SKM-1 (cell line): ENCODE data around the gene COL27A1.

Experiments used
- DNase-seq: peaks from one replicate; lab custom pipeline; 2025; ENCODE audit not compliant: unreplicated experiment; lab: John Stamatoyannopoulos, UW

The COL27A1 gene

DNA sequence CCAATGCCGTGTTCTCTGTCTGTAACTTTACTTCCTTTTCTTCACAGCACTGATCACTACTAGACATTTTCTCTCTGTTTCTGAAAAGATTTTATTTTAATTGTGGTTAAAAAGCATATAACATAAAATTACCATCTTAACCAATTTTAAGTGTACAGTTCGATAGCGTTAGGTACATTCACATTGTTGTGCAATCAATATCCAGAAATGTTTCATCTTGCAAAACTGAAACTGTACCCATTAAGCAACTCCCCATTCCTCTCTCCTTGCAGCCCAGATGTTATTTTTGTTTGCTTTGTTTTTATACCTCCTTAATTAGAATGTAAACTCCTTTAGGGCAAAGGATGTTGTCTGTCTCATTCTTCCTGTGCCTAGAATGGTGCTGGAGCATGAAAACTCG lies 47.5 kb downstream of the COL27A1 start:
- no peak for DNase-seq

GRCh38 chr9:114203410-114204140 lies 48.2 kb downstream of the COL27A1 start:
- no peak for DNase-seq

- DNase-seq = no peak
Observed at GRCh38 chr9:114204265-114204664, 48.9 kb downstream of the COL27A1 start.

DNA sequence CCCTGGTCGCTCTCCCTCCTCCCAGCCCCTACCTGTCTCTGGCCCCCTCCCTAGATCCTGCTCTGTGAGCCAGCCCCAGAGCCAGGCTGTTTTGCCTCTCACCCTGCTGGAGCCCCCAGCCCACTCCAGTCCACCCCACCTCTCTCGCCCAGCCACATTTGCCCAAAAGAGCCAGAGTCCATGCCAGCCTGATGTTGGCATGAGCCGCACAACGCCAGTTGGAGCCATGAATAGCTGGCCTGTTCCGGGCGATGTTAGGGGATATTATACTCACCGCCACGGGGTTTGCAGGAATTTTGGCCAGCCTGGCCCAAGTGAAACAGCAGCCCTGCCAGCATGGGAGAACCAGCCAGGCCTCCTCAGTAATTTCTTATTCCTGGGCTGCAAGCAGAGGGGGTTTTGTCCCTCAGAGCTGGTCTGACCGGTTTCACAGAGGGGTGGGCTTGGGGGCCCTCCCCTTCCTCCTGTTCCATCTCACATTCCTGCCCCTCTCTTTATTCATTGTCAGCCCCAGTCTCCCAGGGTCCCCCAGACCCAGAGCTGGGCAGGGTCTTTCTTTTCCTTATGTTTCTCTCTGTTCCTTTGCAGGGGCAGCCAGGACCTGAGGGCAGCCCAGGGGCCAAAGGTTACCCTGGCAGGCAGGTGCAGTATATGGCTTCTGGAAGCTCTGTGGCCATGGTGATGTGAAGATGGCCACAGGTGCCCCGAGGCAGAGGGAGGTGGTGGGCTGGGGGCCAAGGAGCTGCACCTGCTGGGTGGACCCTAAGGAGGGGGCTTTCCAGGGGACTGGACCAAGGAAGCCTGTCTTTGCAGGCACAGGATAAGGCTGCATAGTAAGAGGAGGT lies 50.1 kb downstream of the COL27A1 start:
- no peak for DNase-seq

DNA sequence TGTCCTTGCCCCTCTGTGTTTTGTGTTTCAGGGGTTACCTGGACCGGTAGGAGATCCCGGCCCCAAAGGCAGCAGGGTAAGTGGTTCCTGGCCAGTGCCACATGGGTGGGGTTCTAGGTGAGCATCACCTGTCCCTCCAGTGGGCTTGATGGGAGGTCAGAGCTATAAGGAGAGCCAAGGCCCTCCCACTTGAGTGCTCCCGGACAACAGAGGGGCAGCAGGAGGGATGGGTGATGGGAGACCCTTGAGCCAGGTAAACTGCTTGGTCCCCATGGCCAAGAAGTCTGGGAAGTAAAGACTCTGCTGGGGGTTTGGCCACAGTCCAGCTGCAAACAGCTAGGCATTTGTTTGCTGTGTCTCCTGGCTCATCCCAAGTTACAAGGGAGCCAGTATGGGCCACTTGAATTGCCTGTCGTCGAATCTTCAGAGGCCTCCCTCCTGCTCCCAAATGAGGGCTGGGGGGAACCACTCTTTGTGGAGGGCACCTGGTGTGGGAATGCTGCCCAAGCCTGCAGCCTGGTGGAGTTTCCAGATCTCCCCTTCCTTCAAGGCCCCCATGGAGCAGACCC lies 51.0 kb downstream of the COL27A1 start:
- DNase-seq = no peak

DNA sequence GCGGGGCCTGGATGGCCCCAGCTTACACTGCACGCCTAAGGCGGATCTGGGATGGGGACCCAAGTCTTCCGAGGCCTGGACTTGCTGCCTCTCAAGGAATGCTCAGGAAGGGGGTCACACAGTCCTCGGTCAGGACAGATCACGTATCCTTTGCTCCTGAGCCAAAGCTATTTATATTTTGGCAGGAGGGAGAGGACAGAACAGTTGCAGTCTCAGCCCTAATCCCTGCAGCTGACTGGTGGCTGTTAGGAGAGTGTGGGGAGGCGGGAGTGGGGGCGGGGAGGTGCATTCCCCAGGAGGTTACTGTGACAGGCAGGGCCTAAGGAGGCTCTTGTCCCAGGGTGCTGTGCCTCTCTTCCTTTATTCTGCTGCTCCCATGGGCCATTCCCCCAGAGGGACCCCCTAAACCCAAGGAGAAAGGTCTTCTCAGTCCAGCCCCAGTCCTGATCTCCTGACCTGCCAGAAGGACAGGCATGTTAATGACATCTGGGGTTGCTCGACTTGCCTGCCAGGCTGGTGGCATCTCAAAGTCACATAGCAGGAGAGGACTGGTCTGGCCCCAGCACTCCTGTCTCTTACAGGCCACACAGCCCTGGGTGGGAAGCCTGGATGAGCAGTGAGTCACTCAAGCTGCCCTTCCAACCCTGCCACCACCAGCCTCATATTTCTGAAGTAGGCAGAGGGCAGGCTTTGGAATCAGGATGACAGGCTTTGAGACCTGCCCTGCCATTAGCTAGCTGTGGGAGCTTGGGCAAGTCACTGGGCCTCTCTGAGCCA lies 51.9 kb downstream of the COL27A1 start:
- no peak for DNase-seq

GRCh38 chr9:114207845-114208244 lies 52.5 kb downstream of the COL27A1 start:
- no peak for DNase-seq

DNA sequence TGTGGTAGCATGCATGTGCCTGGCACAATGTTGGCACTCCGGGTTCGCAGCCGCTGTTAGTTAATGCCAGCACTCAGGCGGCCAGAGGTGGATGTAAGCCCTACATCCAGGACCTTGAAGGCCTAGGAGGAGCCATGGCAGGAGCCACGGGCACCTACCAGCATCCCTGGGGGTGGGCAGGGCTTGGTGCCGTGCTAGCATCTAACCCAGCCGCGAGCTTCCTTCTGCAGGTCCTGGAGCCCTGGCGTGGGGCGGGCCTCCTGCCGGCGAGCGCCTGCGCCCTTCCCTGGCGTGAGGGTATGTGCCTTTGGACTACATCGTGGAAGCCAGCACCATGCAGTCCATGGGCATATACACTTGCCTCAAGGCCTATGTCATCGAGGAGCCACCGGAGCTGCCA lies 53.8 kb downstream of the COL27A1 start:
- DNase-seq = no peak

GRCh38 chr9:114210136-114210535 lies 54.8 kb downstream of the COL27A1 start:
- DNase-seq = no peak

DNA sequence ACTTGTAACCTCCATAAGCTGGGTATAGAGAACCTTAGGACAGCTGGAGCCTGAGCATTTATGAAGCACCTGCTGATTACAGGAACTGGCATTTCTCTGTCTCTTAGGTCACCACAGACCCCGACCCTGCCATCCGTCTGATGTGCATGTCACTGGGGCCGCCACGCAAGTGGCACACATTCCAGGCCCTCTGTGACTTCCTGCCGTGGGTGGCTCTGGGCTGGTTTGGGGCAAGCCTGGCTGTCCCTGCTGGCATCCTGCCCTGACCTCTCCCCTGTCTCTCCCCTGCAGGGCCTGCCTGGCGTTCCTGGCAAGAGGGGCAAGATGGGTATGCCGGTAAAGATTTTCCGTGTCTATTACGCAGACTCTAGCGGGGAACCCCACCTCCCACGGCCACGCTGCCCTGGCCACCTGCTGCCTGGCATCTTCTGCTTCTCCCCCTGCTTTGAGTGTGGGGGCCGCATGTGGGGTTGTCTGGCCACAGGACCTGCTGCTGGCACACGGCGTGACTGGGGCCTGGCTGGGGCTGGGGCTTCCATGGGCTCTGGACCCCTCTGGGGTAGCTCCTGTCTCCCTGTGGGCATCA lies 55.4 kb downstream of the COL27A1 start:
- no peak for DNase-seq

DNA sequence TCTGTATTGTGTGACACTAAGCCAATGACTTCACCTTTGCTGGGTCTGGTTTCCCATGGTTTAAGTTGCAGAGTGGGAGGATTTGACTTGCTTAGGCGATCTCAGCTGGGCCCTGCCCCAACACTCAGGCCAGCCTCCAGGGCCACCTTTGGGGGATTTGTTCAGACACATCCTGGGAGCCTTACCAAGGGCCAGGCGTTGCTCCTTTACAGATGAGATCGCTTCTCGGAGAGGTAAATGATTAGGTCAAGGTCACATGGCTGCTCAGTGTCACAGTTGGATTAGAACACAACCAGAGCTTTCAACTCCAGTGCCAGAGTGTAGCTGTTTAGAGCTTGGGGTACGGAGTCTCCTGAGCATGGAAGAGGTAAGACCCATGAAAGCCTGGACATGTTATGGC lies 57.5 kb downstream of the COL27A1 start:
- DNase-seq = no peak

DNA sequence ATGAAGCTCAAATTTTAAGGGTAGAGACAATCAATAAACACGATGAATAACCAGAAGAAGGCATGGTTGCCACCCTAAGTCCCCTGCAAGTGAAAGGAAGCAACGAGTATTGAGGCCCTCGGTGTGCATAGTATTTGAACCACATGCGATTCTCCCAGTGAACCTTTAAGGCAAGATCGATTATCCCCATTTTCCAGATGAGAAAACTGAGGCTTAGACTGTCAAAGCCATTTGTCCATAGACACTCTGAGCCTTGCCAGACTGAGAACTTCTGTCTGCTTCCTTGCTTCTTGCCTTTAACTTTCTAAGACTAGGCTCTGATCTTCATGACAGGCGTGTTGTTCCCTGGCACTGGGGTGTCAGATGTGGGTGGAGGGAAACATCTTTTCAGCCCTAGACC lies 58.2 kb downstream of the COL27A1 start:
- DNase-seq = no peak

DNA sequence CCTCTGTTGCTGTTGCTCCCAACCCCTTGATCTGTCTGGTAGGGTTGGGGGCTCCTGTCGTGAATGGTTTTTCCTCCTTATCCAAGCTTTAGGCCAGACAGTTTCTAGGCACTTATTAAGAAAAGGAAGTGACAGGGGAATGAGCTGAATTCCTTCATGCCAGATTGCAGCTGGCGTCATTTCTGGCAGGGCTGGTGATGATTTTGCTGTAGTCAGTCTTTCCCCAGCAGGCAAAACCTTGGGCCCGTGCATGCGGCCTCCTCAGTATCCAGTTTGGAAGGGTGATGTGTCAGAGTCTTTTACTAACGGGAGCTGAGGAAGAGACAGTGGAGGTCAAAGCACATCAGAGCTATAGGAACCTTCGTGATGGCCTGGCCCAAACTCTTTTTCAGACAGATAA lies 58.8 kb downstream of the COL27A1 start:
- no peak for DNase-seq

- no peak for DNase-seq
Observed at GRCh38 chr9:114214686-114215414, 59.5 kb downstream of the COL27A1 start.

- DNase-seq = no peak
Observed at GRCh38 chr9:114216081-114216480, 60.7 kb downstream of the COL27A1 start.

- DNase-seq = no peak
Observed at GRCh38 chr9:114216976-114217375, 61.6 kb downstream of the COL27A1 start.

DNA sequence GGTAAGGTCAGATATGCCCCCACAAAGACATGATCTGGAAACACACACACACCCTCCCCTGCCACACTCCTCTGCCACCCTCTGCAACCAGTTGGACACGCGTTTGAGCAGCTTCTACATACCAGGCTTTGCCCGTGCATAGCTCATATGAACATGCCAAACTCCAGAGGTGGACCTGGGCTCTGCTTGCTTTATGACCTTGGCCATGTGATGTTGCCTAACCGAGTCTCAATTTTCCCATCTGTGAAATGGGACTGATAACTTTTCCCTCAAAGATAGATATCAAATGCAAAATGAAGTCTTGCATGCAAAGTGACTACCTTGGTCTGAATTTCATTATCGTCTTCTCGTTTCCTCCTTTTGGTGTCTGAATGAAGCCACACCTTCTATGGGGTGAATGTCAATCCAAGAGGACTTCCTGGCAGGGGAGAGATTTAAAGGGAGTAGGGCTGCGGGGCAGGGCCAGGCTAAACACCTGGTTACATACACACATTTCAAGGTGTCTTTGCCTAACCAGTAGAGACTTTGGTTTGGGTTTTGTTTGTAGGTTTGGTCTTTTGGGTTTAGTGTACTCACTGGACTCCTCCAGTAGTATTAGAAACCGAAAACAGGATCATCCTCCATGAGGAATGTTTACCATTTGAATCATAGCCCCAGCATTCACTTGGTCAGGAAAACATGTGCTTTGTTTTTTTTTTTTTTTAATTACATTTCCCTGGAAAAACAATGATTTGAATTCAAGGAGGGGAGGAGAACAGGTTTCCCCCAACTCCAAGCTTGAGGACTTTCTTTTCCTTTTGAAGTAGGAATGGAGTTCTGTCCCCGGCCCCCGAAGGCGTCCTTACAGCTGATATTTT lies 63.2 kb downstream of the COL27A1 start:
- no peak for DNase-seq

DNA sequence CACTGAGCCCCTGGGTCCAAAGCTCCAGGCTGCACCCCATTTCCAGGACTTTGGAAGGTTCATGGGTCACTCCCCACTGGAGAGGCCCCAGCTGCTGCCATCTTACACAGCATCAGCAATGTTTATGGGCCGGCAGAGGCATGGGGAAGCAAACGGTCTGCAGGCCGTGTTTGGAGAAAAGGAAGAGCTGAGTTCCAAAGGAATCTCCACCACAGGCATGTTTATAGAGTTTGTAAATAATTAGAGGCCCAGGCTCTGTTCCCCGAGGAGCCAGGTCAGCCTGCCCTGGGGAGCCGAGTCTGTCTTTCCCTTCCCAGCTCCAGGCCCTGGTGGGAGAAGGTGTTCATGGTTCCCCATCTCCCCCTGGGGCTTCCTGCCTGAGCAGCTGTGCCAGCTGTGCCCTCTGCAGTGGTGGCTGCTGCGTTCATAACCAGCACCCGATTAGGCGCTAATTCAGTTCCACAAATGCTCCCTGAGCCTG lies 64.8 kb downstream of the COL27A1 start:
- no peak for DNase-seq
